Hepatocyte (in vitro differentiated cells): ENCODE measurements around the gene RNF130.

Experiments
- EZH2 ChIP-seq: fragments of 200-600 bp; sonication (generic); IDR thresholded peaks from 2 replicates; pipeline ENCODE4 v1.6.1; 2016; ENCODE audit warnings: antibody characterized with exemption, mild to moderate bottlenecking, borderline replicate concordance
- EZH2phosphoT487 ChIP-seq: fragments of 200-600 bp; sonication (generic); IDR thresholded peaks from one replicate; pipeline ENCODE4 v1.6.1; 2018; ENCODE audit warnings: antibody characterized with exemption, mild to moderate bottlenecking, low read depth, moderate library complexity; ENCODE audit not compliant: unreplicated experiment, severe bottlenecking
- TF ChIP-seq, protein P1 (sequence below): fragments of 200-600 bp; sonication (generic); IDR thresholded peaks from 2 replicates; pipeline ENCODE4 v1.5.1; 2016; ENCODE audit warnings: antibody characterized with exemption, mild to moderate bottlenecking; ENCODE audit not compliant: poor library complexity

DNA sequence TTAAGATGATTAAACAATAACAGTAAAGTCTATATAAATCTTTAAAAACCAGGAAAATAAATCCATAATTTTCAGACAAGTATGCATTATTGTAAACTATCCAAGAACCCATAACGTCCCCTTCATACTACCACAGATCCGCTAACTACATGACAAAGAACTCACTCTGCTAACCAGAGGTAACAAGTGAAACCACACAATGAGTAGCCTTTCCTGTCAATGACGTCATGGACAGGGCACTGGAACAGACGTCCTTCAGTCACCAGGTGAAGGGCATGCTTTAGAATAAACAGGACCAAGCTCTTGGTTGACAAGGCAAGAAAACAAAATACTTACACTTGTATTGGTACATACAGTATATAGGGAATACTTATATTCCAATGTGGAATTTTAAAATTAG lies 45.2 kb downstream of the RNF130 start:
- TF ChIP-seq, protein P1, sequence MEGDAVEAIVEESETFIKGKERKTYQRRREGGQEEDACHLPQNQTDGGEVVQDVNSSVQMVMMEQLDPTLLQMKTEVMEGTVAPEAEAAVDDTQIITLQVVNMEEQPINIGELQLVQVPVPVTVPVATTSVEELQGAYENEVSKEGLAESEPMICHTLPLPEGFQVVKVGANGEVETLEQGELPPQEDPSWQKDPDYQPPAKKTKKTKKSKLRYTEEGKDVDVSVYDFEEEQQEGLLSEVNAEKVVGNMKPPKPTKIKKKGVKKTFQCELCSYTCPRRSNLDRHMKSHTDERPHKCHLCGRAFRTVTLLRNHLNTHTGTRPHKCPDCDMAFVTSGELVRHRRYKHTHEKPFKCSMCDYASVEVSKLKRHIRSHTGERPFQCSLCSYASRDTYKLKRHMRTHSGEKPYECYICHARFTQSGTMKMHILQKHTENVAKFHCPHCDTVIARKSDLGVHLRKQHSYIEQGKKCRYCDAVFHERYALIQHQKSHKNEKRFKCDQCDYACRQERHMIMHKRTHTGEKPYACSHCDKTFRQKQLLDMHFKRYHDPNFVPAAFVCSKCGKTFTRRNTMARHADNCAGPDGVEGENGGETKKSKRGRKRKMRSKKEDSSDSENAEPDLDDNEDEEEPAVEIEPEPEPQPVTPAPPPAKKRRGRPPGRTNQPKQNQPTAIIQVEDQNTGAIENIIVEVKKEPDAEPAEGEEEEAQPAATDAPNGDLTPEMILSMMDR, result no peak
- TF ChIP-seq EZH2phosphoT487 (no peak), EZH2 (no peak)
